HepG2 (cell line): Measurements from ENCODE around the gene AMZ1.

Experiments used
- BORCS8-MEF2B ChIP-seq: sonication (generic); formaldehyde crosslinking; IDR thresholded peaks from 2 replicates; pipeline ENCODE4 v1.8.0; 2022; ENCODE audit warnings: mild to moderate bottlenecking, missing genetic modification reagents
- HNRNPK ChIP-seq: fragments of 200-400 bp; formaldehyde crosslinking; IDR thresholded peaks from 2 replicates; pipeline ENCODE4 v1.6.1; 2018; ENCODE audit warnings: low read length, low read depth, moderate library complexity, mild to moderate bottlenecking; ENCODE audit not compliant: poor library complexity, severe bottlenecking
- KLF6 ChIP-seq: IDR thresholded peaks from 2 replicates; pipeline ENCODE4 v1.8.0; 2016; ENCODE audit warnings: missing biosample characterization, missing genetic modification reagents
- NFRKB ChIP-seq: fragments of 450-650 bp; IDR thresholded peaks from 2 replicates; pipeline ENCODE4 v1.6.1; 2017
- SP1 ChIP-seq, 2 experiments: fragments of 450-650 bp in 1 of 2; sonication (generic) in 1 of 2; formaldehyde crosslinking in 1 of 2; IDR thresholded peaks; 2 replicates each; pipeline versions ENCODE4 v1.4.0 to v1.6.1; 2016 to 2020; ENCODE audit warnings: missing genetic modification reagents in 1 of 2
- ZNF354B ChIP-seq: sonication (generic); formaldehyde crosslinking; IDR thresholded peaks from 2 replicates; pipeline ENCODE4 v1.8.0; 2022; ENCODE audit warnings: mild to moderate bottlenecking, missing genetic modification reagents

GRCh38 chr7:2701424-2701823 lies 13.4 kb downstream of the AMZ1 start:
- TF ChIP-seq BORCS8-MEF2B (CRISPR knock-in tag) (no peak), SP1 (IDR thresholded peaks at IDR 0.05) (no peak), SP1 (CRISPR knock-in tag; IDR thresholded peaks at IDR 0.05) (no peak), KLF6 (CRISPR knock-in tag) (no peak), ZNF354B (no peak), NFRKB (no peak), HNRNPK (no peak)
